Measurements from ENCODE around the gene POLR1B.
"Not testable (repeated sequence)": the region's sequence is repeated elsewhere in the genome, so short reads cannot be mapped to it uniquely, and the experiment has no call there.

Gene POLR1B

GRCh38 chr2:112542984-112543661, 858 bp downstream of the POLR1B start:
- DNase-seq: no peak

GRCh38 chr2:112547333-112547732, 5.1 kb downstream of the POLR1B start:
- DNase-seq: no peak

GRCh38 chr2:112548980-112549379, 6.7 kb downstream of the POLR1B start:
- no peak for DNase-seq

- DNase-seq: no peak
These were observed 23.8 kb downstream of the POLR1B start for GRCh38 chr2:112566104-112566503.

- DNase-seq: not testable (repeated sequence)
These were observed 24.2 kb downstream of the POLR1B start for GRCh38 chr2:112566508-112566907.

- no peak for DNase-seq
These were observed 29.7 kb downstream of the POLR1B start for GRCh38 chr2:112572005-112572404.

GRCh38 chr2:112577756-112578155, 35.5 kb downstream of the POLR1B start:
- DNase-seq: no peak

- no peak for DNase-seq
These were observed 37.0 kb downstream of the POLR1B start for GRCh38 chr2:112579241-112579640.

- no peak for DNase-seq
These were observed 37.8 kb downstream of the POLR1B start for GRCh38 chr2:112580084-112580483.

GRCh38 chr2:112582314-112582746, 40.1 kb downstream of the POLR1B start:
- peak; percentile 38 for DNase-seq

- DNase-seq: no peak
These were observed 41.4 kb downstream of the POLR1B start for GRCh38 chr2:112583497-112584133.

GRCh38 chr2:112584134-112584890, 42.0 kb downstream of the POLR1B start, which contains the start of gene CHCHD5:
Gene CHCHD5 (plus strand): TSS chr2:112584609. CDS start chr2:112584648, 39 bp downstream.
- DNase-seq: peak; percentile 91

- no peak for DNase-seq
These were observed 42.6 kb downstream of the POLR1B start for GRCh38 chr2:112584891-112585250.

- DNase-seq: no peak
These were observed 43.1 kb downstream of the POLR1B start for GRCh38 chr2:112585400-112585799.

- DNase-seq: no peak
These were observed 43.7 kb downstream of the POLR1B start for GRCh38 chr2:112585873-112586464.

GRCh38 chr2:112588611-112589045, 46.4 kb downstream of the POLR1B start:
- peak; percentile 62 for DNase-seq

- DNase-seq: no peak
These were observed 49.1 kb downstream of the POLR1B start for GRCh38 chr2:112591413-112591812.

- DNase-seq: no peak
These were observed 51.5 kb downstream of the POLR1B start for GRCh38 chr2:112593736-112594135.

GRCh38 chr2:112597537-112598322, 55.5 kb downstream of the POLR1B start:
- no peak for DNase-seq

- DNase-seq: no peak
These were observed 58.4 kb downstream of the POLR1B start for GRCh38 chr2:112600634-112601033.

- no peak for DNase-seq
These were observed 59.5 kb downstream of the POLR1B start for GRCh38 chr2:112601754-112602153.

- DNase-seq: no peak
These were observed 60.7 kb downstream of the POLR1B start for GRCh38 chr2:112602917-112603316.

GRCh38 chr2:112603731-112604130, 61.5 kb downstream of the POLR1B start:
- no peak for DNase-seq
